HEK293 (cell line): ENCODE data around the gene PACRG.

ENCODE experiments used
- CTCF ChIA-PET: fragments of 350-600 bp; formaldehyde crosslinking; extraction: SDS; loops from one replicate; lab custom pipeline; 2021; ENCODE audit warnings: antibody characterized with exemption; lab: Yijun Ruan, JAX
- POLR2A ChIA-PET: fragments of 300-600 bp; formaldehyde crosslinking; extraction: SDS; loops from one replicate; lab custom pipeline; 2020; ENCODE audit warnings: antibody characterized with exemption, inconsistent platforms; lab: Yijun Ruan, JAX
- H3K27ac ChIP-seq: fragments of 200-500 bp; sonication (Bioruptor generic); 2 replicates; pipeline ENCODE4 v1.5.1; 2014; ENCODE audit warnings: low read depth, low read length, control low read depth, inconsistent platforms; ENCODE audit errors: extremely low read depth
- H3K36me3 ChIP-seq, 2 experiments: fragments of 200-500 bp in 1 of 2; sonication (Bioruptor generic) in 1 of 2; 1 replicate in 1 of 2; 2 replicates in 1 of 2; pipeline ENCODE4 v1.5.1; 2014 to 2017; ENCODE audit warnings: inconsistent platforms in 2 of 2, low read length in 2 of 2; ENCODE audit not compliant: control insufficient read depth in 2 of 2, insufficient read depth in 1 of 2
- H3K4me1 ChIP-seq: fragments of 200-500 bp; sonication (Bioruptor generic); 2 replicates; pipeline ENCODE4 v1.5.1; 2014; ENCODE audit warnings: mild to moderate bottlenecking, low read length, inconsistent platforms; ENCODE audit not compliant: control insufficient read depth, insufficient read depth
- H3K4me3 ChIP-seq: 2 replicates; pipeline ENCODE4 v1.5.1; 2011; ENCODE audit warnings: low read depth, mild to moderate bottlenecking, control low read depth, low read length, moderate library complexity
- H3K9me3 ChIP-seq: fragments of 200-500 bp; sonication (Bioruptor generic); 2 replicates; pipeline ENCODE4 v1.5.1; 2014; ENCODE audit warnings: low read depth, low read length, inconsistent platforms; ENCODE audit not compliant: control insufficient read depth, insufficient read depth
- ATF2 ChIP-seq: fragments of 450-650 bp; formaldehyde crosslinking; IDR thresholded peaks from 2 replicates; pipeline ENCODE4 v1.5.1; 2016; ENCODE audit warnings: missing biosample characterization, missing genetic modification characterization, low read depth
- FEZF1 ChIP-seq: fragments of 450-650 bp; formaldehyde crosslinking; IDR thresholded peaks from 2 replicates; pipeline ENCODE4 v1.5.1; 2016; ENCODE audit warnings: missing biosample characterization, missing genetic modification characterization
- PRDM2 ChIP-seq: fragments of 450-650 bp; formaldehyde crosslinking; IDR thresholded peaks from 2 replicates; pipeline ENCODE4 v1.5.1; 2016; ENCODE audit warnings: missing biosample characterization, missing genetic modification characterization, borderline replicate concordance
- SETDB1 ChIP-seq: IDR thresholded peaks from one replicate; pipeline ENCODE4 v1.6.1; 2017; ENCODE audit warnings: mild to moderate bottlenecking, low read length, moderate library complexity, mixed read lengths; ENCODE audit not compliant: insufficient read length
- SP2 ChIP-seq: fragments of 450-650 bp; formaldehyde crosslinking; IDR thresholded peaks from 2 replicates; pipeline ENCODE4 v1.5.1; 2016; ENCODE audit warnings: missing biosample characterization, missing genetic modification characterization
- ZBTB20 ChIP-seq: fragments of 450-650 bp; formaldehyde crosslinking; IDR thresholded peaks from 2 replicates; pipeline ENCODE4 v1.5.1; 2016; ENCODE audit warnings: missing biosample characterization, missing genetic modification characterization
- ZNF114 ChIP-seq: fragments of 450-650 bp; formaldehyde crosslinking; IDR thresholded peaks from 2 replicates; pipeline ENCODE4 v1.5.0; 2017; ENCODE audit warnings: missing biosample characterization, missing genetic modification characterization
- ZNF157 ChIP-seq: fragments of 450-650 bp; formaldehyde crosslinking; IDR thresholded peaks from 2 replicates; pipeline ENCODE4 v1.5.1; 2016; ENCODE audit warnings: missing biosample characterization, missing genetic modification characterization
- ZNF37A ChIP-seq: fragments of 450-650 bp; IDR thresholded peaks from 2 replicates; pipeline ENCODE4 v1.5.1; 2018; ENCODE audit warnings: missing biosample characterization, missing genetic modification characterization
- ZNF513 ChIP-seq: fragments of 450-650 bp; IDR thresholded peaks from 2 replicates; pipeline ENCODE4 v1.5.1; 2018; ENCODE audit warnings: missing biosample characterization, missing genetic modification characterization
- ZNF555 ChIP-seq: fragments of 450-650 bp; formaldehyde crosslinking; conservative IDR thresholded peaks from 2 replicates; pipeline ENCODE4 v1.5.1; 2017; ENCODE audit warnings: missing biosample characterization, mild to moderate bottlenecking, missing genetic modification characterization, inconsistent platforms
- ZNF624 ChIP-seq: fragments of 450-650 bp; formaldehyde crosslinking; IDR thresholded peaks from 2 replicates; pipeline ENCODE4 v1.5.1; 2017; ENCODE audit warnings: missing biosample characterization, missing genetic modification characterization
- ZNF707 ChIP-seq: fragments of 450-650 bp; formaldehyde crosslinking; IDR thresholded peaks from 2 replicates; pipeline ENCODE4 v1.5.1; 2016; ENCODE audit warnings: missing biosample characterization, missing genetic modification characterization
- ZNF837 ChIP-seq: fragments of 450-650 bp; formaldehyde crosslinking; IDR thresholded peaks from 2 replicates; pipeline ENCODE4 v1.5.1; 2016; ENCODE audit warnings: missing biosample characterization, missing genetic modification characterization

PACRG gene

GRCh38 chr6:163212123-163212522 is 484.3 kb downstream of the PACRG start:
- Histone ChIP-seq H3K4me1 (no peaks in the 10 kb centered on the region), H3K36me3 (no peaks in the 10 kb centered on the region), H3K9me3 (no peaks in the 10 kb centered on the region), H3K4me3 (no peak overlapping the region), H3K27ac (no peak overlapping the region)
- ChIA-PET CTCF (no interaction called here), POLR2A (no interaction called here)
- TF ChIP-seq ZNF37A (tag by site-specific recombination) (no peak), SETDB1 (peak; percentile 96)

GRCh38 chr6:163214259-163214658 is 486.5 kb downstream of the PACRG start:
- Histone ChIP-seq H3K27ac (no peak overlapping the region), H3K4me3 (no peak overlapping the region), H3K9me3 (no peaks in the 10 kb centered on the region), H3K4me1 (no peaks in the 10 kb centered on the region), H3K36me3 (no peaks in the 10 kb centered on the region)
- ChIA-PET CTCF (interaction anchor here (0.7 kb wide), 2 partner anchors 50 to 138 kb away, joined by 3 read pairs; no protein-coding TSS in a partner anchor), POLR2A (no interaction called here)
- TF ChIP-seq ATF2 (tag by site-specific recombination) = peak; percentile 69
- no peak for TF ChIP-seq ZNF624 (tag by site-specific recombination)

GRCh38 chr6:163218361-163218894 is 490.7 kb downstream of the PACRG start:
- no peaks in the 10 kb centered on the region for H3K4me1 ChIP-seq
- ChIA-PET POLR2A (no interaction called here), CTCF (no interaction called here)
- TF ChIP-seq ZNF837 (tag by site-specific recombination) (no peak), ZNF513 (tag by site-specific recombination) (no peak), ZNF157 (tag by site-specific recombination) (no peak), ZNF114 (tag by site-specific recombination) (no peak), ZBTB20 (tag by site-specific recombination) (no peak), SP2 (tag by site-specific recombination) (no peak), ZNF707 (tag by site-specific recombination) (no peak), PRDM2 (tag by site-specific recombination) (no peak), ATF2 (tag by site-specific recombination) (no peak), ZNF555 (tag by site-specific recombination) (no peak), FEZF1 (no peak)
- H3K36me3 ChIP-seq = no peaks in the 10 kb centered on the region
- no peak overlapping the region for H3K27ac ChIP-seq
- no peak overlapping the region for H3K4me3 ChIP-seq
- no peaks in the 10 kb centered on the region for H3K9me3 ChIP-seq
